HG03432 (cell line): ENCODE results near the gene KLHL25.
A peak's percentile ranks its signal among the peaks of the same experiment; 100 is the strongest.

Source experiments
- ATAC-seq: cut with Tn5 transposase; IDR thresholded peaks from one replicate; pipeline ENCODE4 v1.9.1; 2021; ENCODE audit warnings: mild to moderate bottlenecking, moderate library complexity; ENCODE audit not compliant: unreplicated experiment

Gene KLHL25

GRCh38 chr15:85718271-85718971 lies 76.3 kb downstream of the KLHL25 start:
- ATAC-seq = peak; percentile 60

- no peak for ATAC-seq
These were observed 77.5 kb downstream of the KLHL25 start for GRCh38 chr15:85717212-85717611.

GRCh38 chr15:85716261-85716660 lies 78.5 kb downstream of the KLHL25 start:
- no peak for ATAC-seq

GRCh38 chr15:85711580-85712192 lies 83.0 kb downstream of the KLHL25 start:
- no peak for ATAC-seq

DNA sequence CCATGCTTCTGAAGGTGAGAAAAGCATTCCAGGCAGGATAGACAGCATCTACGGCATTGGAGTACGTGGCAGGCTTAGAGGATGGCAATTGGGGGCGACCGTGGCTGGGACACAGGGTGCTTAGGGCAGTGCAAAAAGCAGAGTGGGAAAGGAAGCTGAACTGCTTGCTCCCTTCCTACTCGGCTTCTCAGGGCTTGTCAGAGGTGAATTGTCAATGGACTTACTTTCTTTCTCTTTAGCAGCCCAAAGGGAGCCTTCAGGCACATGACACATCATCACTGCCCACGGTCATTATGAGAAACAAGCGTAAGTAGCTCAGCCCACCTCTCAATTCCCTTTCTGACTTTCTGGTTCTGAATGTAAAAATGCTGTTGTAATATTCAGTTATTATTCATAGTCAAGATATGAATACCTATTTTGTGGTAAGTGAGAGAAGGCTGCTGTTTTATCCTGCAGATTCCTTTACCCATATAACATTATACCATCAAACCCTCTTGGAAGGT lies 84.3 kb downstream of the KLHL25 start:
- ATAC-seq = peak; percentile 54
